Panc1 (cell line): Measurements from ENCODE around the gene MYO5B.

ENCODE experiments used
- SIN3A ChIP-seq: IDR thresholded peaks from 2 replicates; pipeline ENCODE4 v1.6.1; 2012; ENCODE audit warnings: low read depth, mild to moderate bottlenecking, low read length, moderate library complexity, borderline replicate concordance; ENCODE audit not compliant: insufficient read depth
- TF ChIP-seq, protein P1 (sequence below): fragments of 450-650 bp; IDR thresholded peaks from 2 replicates; pipeline ENCODE4 v1.5.1; 2017; ENCODE audit warnings: mild to moderate bottlenecking

DNA sequence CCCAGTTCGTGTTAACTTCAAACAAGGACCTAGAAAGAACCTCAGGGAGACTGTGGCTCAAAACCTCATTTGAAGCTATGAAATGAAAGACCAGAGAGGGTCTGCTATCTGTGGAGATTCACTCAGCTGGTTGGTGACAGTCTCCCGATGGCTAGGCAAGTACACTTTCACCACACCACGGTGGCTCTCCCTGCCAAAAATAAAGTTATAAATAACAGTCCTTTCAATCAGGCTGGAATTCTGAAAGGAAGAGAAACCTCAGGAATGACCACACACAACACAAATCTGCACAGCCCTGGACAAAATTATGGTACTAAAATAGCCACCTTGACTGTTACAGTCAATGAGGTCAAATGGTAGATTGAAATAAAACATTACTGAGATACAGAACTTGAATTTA, 221.4 kb downstream of the MYO5B start:
- no peak for TF ChIP-seq SIN3A
- TF ChIP-seq, protein P1, sequence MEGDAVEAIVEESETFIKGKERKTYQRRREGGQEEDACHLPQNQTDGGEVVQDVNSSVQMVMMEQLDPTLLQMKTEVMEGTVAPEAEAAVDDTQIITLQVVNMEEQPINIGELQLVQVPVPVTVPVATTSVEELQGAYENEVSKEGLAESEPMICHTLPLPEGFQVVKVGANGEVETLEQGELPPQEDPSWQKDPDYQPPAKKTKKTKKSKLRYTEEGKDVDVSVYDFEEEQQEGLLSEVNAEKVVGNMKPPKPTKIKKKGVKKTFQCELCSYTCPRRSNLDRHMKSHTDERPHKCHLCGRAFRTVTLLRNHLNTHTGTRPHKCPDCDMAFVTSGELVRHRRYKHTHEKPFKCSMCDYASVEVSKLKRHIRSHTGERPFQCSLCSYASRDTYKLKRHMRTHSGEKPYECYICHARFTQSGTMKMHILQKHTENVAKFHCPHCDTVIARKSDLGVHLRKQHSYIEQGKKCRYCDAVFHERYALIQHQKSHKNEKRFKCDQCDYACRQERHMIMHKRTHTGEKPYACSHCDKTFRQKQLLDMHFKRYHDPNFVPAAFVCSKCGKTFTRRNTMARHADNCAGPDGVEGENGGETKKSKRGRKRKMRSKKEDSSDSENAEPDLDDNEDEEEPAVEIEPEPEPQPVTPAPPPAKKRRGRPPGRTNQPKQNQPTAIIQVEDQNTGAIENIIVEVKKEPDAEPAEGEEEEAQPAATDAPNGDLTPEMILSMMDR, result no peak
